Heart left ventricle (tissue), 16 donors: ENCODE data around the gene CFAP46. TPM values are rescaled to one million over a fixed set of nuclear protein-coding genes. Genes with fewer than 3 reads are reported as not detected.

Source experiments
- ATAC-seq, 4 donors: fragments of 200-7000 bp; cut with Tn5 transposase; one replicate each; pipeline ENCODE4 v1.9.1; 2020 to 2022; ENCODE audit warnings: moderate library complexity in 4 of 4, mild to moderate bottlenecking in 3 of 4, moderate number of reproducible peaks in 1 of 4
- DNase-seq, 5 donors: peaks; one replicate each; pipeline ENCODE4 v3.0.0-alpha.2; 2020
- H3K27ac ChIP-seq, 12 donors: fragments of 200-600 bp; sonication (generic) in 4 of 12; one replicate each; pipeline versions ENCODE4 v1.5.0 to v1.8.0; 2016 to 2022; ENCODE audit warnings: mild to moderate bottlenecking in 2 of 12
- H3K27me3 ChIP-seq, 9 donors: fragments of 200-600 bp; sonication (generic) in 2 of 9; one replicate each; pipeline versions ENCODE4 v1.5.1 to v1.8.0; 2016 to 2022; ENCODE audit warnings: mild to moderate bottlenecking in 3 of 9
- H3K36me3 ChIP-seq, 9 donors: fragments of 200-600 bp; sonication (generic) in 2 of 9; one replicate each; pipeline versions ENCODE4 v1.5.0 to v1.8.0; 2018 to 2022; ENCODE audit warnings: mild to moderate bottlenecking in 2 of 9
- H3K4me1 ChIP-seq, 12 donors: fragments of 200-600 bp; sonication (generic) in 4 of 12; one replicate each; pipeline versions ENCODE4 v1.5.0 to v1.8.0; 2016 to 2022; ENCODE audit warnings: mild to moderate bottlenecking in 3 of 12
- H3K4me3 ChIP-seq, 12 donors: fragments of 200-600 bp; sonication (generic) in 4 of 12; one replicate each; pipeline versions ENCODE4 v1.5.0 to v1.8.0; 2017 to 2022; ENCODE audit warnings: mild to moderate bottlenecking in 9 of 12, moderate library complexity in 4 of 12
- H3K9me3 ChIP-seq, 12 donors: fragments of 200-600 bp; sonication (generic) in 4 of 12; one replicate each; pipeline versions ENCODE4 v1.5.0 to v1.8.0; 2016 to 2022; ENCODE audit warnings: mild to moderate bottlenecking in 1 of 12
- CTCF ChIP-seq, 12 donors: fragments of 200-600 bp; sonication (generic) in 4 of 12; IDR thresholded peaks; one replicate each; pipeline versions ENCODE4 v1.5.0 to v1.8.0; 2018 to 2022; ENCODE audit warnings: antibody characterized with exemption in 12 of 12, mild to moderate bottlenecking in 5 of 12
- POLR2A ChIP-seq, 2 donors: fragments of 450-650 bp; IDR thresholded peaks; one replicate each; pipeline ENCODE4 v1.6.1; 2017; ENCODE audit warnings: antibody characterized with exemption in 2 of 2, mild to moderate bottlenecking in 2 of 2, moderate library complexity in 2 of 2
- WGBS, 4 donors: extraction: QIAGEN DNeasy Blood & Tissue Kit in 2 of 4; methylation state at CpG; one replicate each; pipeline versions ENCODE4 v1.1.5 to v1.1.7; 2013 to 2018; 5-methylcytosine and 5-hydroxymethylcytosine counted together
- intact Hi-C, 10 donors: fragments of 100-400 bp; cut with DNase I; formaldehyde crosslinking; loops; one replicate each; pipeline versions ENCODE4 v1.11.1 to v1.14.2; 2022
- polyA plus RNA-seq, 2 donors: library from polyadenylated mRNA; stranded (reverse); fragments of 200-250 nt; gene quantifications; one replicate each; pipeline ENCODE4 v1.2.3, GENCODE V29; 2013
- total RNA-seq, 9 donors: library from RNA; depleted of rRNA in 2 of 9; stranded (reverse); fragments of >200 nt in 2 of 9; fragmentation: NEBNext Ultra II Directional in 3 of 9; extraction: Animal tissue kit (Norgen Biotek cat#: 25700) in 3 of 9; gene quantifications; one replicate each; pipeline versions ENCODE4 v1.1.0 to v1.2.4, GENCODE V29; 2016 to 2023
- donor health status: ischemic (EF 13 %, LVEDD 7.1; RV severe dilation, severe dysfunction).
- donor health status: healthy with polysubstance abuse.
- donor health status: DM: no; HTN: yes; CAD: no.
- donor health status: DM: no; HTN: no; CAD: no.
- donor health status: ischemic (EF 25% LVEDD 6.9; RV normal size, moderate dysfunction).
- donor health status: ischemic (EF 25% LVEDD 5.7; RV mildly dilated, moderate dysfunction).
- donor health status: healthy.
- donor health status: DM: yes; HTN: yes; CAD: no.
- donor health status: ischemic (EF 35%, LVEDD 5.7; RV mildly dilated, moderate dysfunction).
- donor health status: nonischemic (EF 11% LVEDD 7.7; RV severe dilation, severe dysfunction).
- donor health status: DM: yes; HTN: yes; CAD: no.
- donor health status: PGD.
- donor health status: ischemic (EF 29% LVEDD 5.4; RV normal size, mild dysfunction).
- donor health status: nonischemic (EF 23%, LVEDD 6.1; RV moderate dilation, normal function).

The CFAP46 gene
- total and polyA plus RNA-seq, 11 donors = 0.61 to 1.8 (median 0.95) TPM

GRCh38 chr10:132974886-132975830, 32.8 kb upstream of the CFAP46 start:
- WGBS, 4 donors = 47 to 71% (median 58%) methylated on average over 26 to 28 of the region's 28 CpGs
- intact Hi-C loops = no loop called here
- ATAC-seq = no peak

GRCh38 chr10:132974249-132974796, 32.0 kb upstream of the CFAP46 start:
- Histone ChIP-seq H3K9me3 (peaks cover 0 to 12% (median 0%) of the 10 kb centered on the region in 12 donors), H3K27me3 (peaks cover 8 to 71% (median 19%) of the 10 kb centered on the region in 9 donors), H3K27ac (no peak overlapping the region), H3K4me1 (no peaks in the 10 kb centered on the region), H3K4me3 (no peak overlapping the region), H3K36me3 (no peaks in the 10 kb centered on the region)
- ATAC-seq (no peak), DNase-seq (no peak)
- TF ChIP-seq POLR2A (IDR thresholded peaks at IDR 0.05) = no peak
- 85 to 89% (median 87%) methylated on average over 27 to 29 of the region's 29 CpGs for WGBS, 4 donors
- intact Hi-C loops = no loop called here

More at GRCh38 chr10:132974886-132975830, 32.8 kb upstream of the CFAP46 start:
- no peak overlapping the region for H3K4me3 ChIP-seq
- H3K9me3 ChIP-seq = peaks cover 0 to 8% (median 0%) of the 10 kb centered on the region in 12 donors
- H3K27ac ChIP-seq = no peak overlapping the region
- no peaks in the 10 kb centered on the region for H3K4me1 ChIP-seq
- DNase-seq = no peak
- TF ChIP-seq POLR2A (IDR thresholded peaks at IDR 0.05) (no peak), CTCF (IDR thresholded peaks at IDR 0.05) (no peak)
- peaks cover 8 to 64% (median 18%) of the 10 kb centered on the region in 9 donors for H3K27me3 ChIP-seq
- no peaks in the 10 kb centered on the region for H3K36me3 ChIP-seq

GRCh38 chr10:132973903-132974241, 31.5 kb upstream of the CFAP46 start:
- Histone ChIP-seq H3K4me1 (no peaks in the 10 kb centered on the region), H3K4me3 (no peak overlapping the region), H3K27ac (no peak overlapping the region), H3K36me3 (no peaks in the 10 kb centered on the region), H3K9me3 (peaks cover 0 to 16% (median 0%) of the 10 kb centered on the region in 12 donors), H3K27me3 (peaks cover 8 to 76% (median 19%) of the 10 kb centered on the region in 9 donors)
- ATAC-seq = no peak
- 72 to 83% (median 77%) methylated on average over 6 to 8 of the region's 8 CpGs for WGBS, 4 donors
- no peak for DNase-seq
- no peak for TF ChIP-seq CTCF (IDR thresholded peaks at IDR 0.05)
- no peak for TF ChIP-seq POLR2A (IDR thresholded peaks at IDR 0.05)
- intact Hi-C loops = no loop called here

- 81 to 88% (median 86%) methylated on average over 18 to 28 of the region's 28 CpGs for WGBS, 4 donors
- peaks cover 8 to 82% (median 19%) of the 10 kb centered on the region in 9 donors for H3K27me3 ChIP-seq
- DNase-seq (peak in 1 of 5 donors; percentile 39), ATAC-seq (no peak)
- intact Hi-C loops = no loop called here
- no peaks in the 10 kb centered on the region for H3K4me1 ChIP-seq
- H3K36me3 ChIP-seq = no peaks in the 10 kb centered on the region
- peaks cover 0 to 16% (median 0%) of the 10 kb centered on the region in 12 donors for H3K9me3 ChIP-seq
- H3K4me3 ChIP-seq = no peak overlapping the region
- H3K27ac ChIP-seq = no peak overlapping the region
- TF ChIP-seq CTCF (IDR thresholded peaks at IDR 0.05) (no peak), POLR2A (IDR thresholded peaks at IDR 0.05) (no peak)
Observed at GRCh38 chr10:132972986-132973902, 30.9 kb upstream of the CFAP46 start.
